Measurements from ENCODE around the gene DAO. TPM values are rescaled to one million over a fixed set of nuclear protein-coding genes. Genes with fewer than 3 reads are reported as not detected.
"Not testable (repeated sequence)": the region's sequence is repeated elsewhere in the genome, so short reads cannot be mapped to it uniquely, and the experiment has no call there.

The DAO gene
- not detected in 2 replicates for total RNA-seq

- no peak for DNase-seq (ENCODE audit: low read depth, low spot score)
Observed at GRCh38 chr12:108879615-108880254, at the start of gene DAO. TSS of gene DAO (plus strand) at chr12:108880092. CDS start at chr12:108885007, 4,915 bp downstream.

- DNase-seq (ENCODE audit: low read depth, low spot score): no peak
Observed at GRCh38 chr12:108831309-108831991, 48.4 kb upstream of the DAO start.

GRCh38 chr12:108832208-108832607 lies 47.7 kb upstream of the DAO start:
- no peak for DNase-seq (ENCODE audit: low read depth, low spot score)

- no peak for DNase-seq (ENCODE audit: low read depth, low spot score)
Observed at GRCh38 chr12:108832730-108833354, 47.0 kb upstream of the DAO start.

- DNase-seq (ENCODE audit: low read depth, low spot score): peak; percentile 71
Observed at GRCh38 chr12:108833355-108833733, 46.5 kb upstream of the DAO start.

- no peak for DNase-seq (ENCODE audit: low read depth, low spot score)
Observed at GRCh38 chr12:108833757-108834472, 46.0 kb upstream of the DAO start.

GRCh38 chr12:108835860-108836634 lies 43.8 kb upstream of the DAO start:
- no peak for DNase-seq (ENCODE audit: low read depth, low spot score)

- no peak for DNase-seq (ENCODE audit: low read depth, low spot score)
Observed at GRCh38 chr12:108837239-108837638, 42.7 kb upstream of the DAO start.

GRCh38 chr12:108837680-108838079 lies 42.2 kb upstream of the DAO start:
- no peak for DNase-seq (ENCODE audit: low read depth, low spot score)

GRCh38 chr12:108838194-108839017 lies 41.5 kb upstream of the DAO start:
- peak; percentile 100 for DNase-seq (ENCODE audit: low read depth, low spot score)

- DNase-seq (ENCODE audit: low read depth, low spot score): peak; percentile 67
Observed at GRCh38 chr12:108839018-108839889, 40.6 kb upstream of the DAO start.

- DNase-seq (ENCODE audit: low read depth, low spot score): no peak
Observed at GRCh38 chr12:108839890-108840230, 40.0 kb upstream of the DAO start.

GRCh38 chr12:108840605-108841332 lies 39.1 kb upstream of the DAO start:
- no peak for DNase-seq (ENCODE audit: low read depth, low spot score)

- DNase-seq (ENCODE audit: low read depth, low spot score): not testable (repeated sequence)
Observed at GRCh38 chr12:108841825-108842224, 38.1 kb upstream of the DAO start.

- no peak for DNase-seq (ENCODE audit: low read depth, low spot score)
Observed at GRCh38 chr12:108842361-108842760, 37.5 kb upstream of the DAO start.

GRCh38 chr12:108843187-108843586 lies 36.7 kb upstream of the DAO start:
- no peak for DNase-seq (ENCODE audit: low read depth, low spot score)

GRCh38 chr12:108845696-108846095 lies 34.2 kb upstream of the DAO start:
- DNase-seq (ENCODE audit: low read depth, low spot score): no peak

- no peak for DNase-seq (ENCODE audit: low read depth, low spot score)
Observed at GRCh38 chr12:108846290-108846701, 33.6 kb upstream of the DAO start.

GRCh38 chr12:108847705-108848104 lies 32.2 kb upstream of the DAO start:
- DNase-seq (ENCODE audit: low read depth, low spot score): no peak
